ENCODE data around the gene FERMT1.
A peak's percentile ranks its signal among the peaks of the same experiment; 100 is the strongest.

FERMT1 gene, protein sequence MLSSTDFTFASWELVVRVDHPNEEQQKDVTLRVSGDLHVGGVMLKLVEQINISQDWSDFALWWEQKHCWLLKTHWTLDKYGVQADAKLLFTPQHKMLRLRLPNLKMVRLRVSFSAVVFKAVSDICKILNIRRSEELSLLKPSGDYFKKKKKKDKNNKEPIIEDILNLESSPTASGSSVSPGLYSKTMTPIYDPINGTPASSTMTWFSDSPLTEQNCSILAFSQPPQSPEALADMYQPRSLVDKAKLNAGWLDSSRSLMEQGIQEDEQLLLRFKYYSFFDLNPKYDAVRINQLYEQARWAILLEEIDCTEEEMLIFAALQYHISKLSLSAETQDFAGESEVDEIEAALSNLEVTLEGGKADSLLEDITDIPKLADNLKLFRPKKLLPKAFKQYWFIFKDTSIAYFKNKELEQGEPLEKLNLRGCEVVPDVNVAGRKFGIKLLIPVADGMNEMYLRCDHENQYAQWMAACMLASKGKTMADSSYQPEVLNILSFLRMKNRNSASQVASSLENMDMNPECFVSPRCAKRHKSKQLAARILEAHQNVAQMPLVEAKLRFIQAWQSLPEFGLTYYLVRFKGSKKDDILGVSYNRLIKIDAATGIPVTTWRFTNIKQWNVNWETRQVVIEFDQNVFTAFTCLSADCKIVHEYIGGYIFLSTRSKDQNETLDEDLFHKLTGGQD

DNA sequence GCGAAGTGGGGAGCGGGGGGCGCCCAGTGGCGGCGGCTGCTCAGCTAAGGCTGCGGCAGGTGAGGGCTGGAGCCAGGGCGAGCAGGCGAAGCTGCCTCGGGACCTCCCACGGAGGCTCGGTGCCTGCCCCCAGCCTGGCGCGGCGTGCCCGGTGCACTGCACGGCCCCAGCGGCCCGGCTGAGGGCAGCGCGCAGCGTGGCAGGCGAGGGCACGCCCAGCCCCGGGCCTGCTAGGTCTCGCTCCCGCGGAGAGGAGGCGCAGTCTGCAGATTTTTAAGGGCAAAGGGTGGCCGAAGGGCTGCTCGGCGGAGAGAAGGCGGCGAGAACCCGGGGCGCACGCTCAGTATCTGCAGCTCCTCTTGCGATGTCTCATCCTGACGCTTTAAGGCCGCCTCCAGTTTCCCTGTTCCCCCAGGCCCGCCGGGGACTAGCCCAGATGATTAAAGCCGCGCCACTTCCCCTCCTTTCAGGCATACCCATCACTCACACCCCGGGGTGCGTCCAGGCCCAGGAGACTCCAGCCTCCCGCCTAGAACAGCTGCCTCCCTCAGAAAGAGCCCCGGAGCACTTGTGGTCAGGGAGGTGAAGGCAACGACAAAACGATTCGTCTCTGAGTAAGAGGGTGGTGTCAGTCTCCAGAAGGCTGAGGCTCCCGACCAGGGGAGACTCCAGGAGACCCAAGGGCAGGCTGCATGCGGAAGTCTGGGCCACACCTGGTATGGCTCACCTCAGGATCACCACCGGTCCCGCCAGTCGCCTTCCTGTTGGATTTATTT, at the start of gene FERMT1:
FERMT1 (minus strand) TSS at position 158 of the 776 bp plus-strand sequence. CDS start 3,476 bp downstream, outside the sequence.
- DNase-seq (ENCODE audit: low spot score): no peak

DNA sequence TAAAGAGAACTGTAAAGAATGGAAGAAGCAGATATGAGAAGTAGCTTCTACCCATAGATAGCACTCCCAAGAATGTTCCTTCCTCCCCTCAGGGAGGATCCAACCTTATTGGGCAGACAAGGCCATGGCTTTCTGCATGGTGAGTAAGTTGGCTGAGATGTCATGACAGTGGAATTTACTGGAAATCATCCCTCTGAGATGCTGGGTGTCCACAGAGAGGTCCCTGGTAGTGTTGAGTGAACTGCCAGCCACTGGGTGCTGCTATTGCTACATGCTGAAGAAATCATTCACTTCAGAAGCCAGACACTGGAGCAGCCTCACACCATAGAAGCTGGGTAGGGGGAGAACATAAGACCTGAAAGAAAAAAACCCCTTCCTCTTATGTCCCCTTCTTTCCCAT, 46.4 kb upstream of the FERMT1 start:
- DNase-seq (ENCODE audit: low spot score): no peak

DNA sequence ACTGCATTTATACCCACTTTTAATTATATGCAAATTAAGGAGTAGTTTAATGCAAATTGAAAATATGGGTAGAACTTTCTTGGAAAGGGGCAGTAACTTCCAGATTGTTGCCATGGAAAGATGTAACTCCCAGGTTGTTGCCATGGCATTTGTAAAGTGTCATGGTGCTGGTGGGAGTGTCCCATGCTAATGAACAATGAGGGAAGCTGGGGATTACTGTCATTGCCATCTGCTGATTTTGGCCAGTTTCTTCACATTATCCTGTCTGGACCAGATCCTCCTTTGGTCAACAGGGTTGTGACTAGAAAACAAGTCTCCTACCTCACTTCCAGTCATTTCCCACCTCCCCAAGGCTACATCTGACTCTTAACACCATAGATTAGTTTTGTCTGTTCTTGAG, 45.4 kb upstream of the FERMT1 start:
- no peak for DNase-seq (ENCODE audit: low spot score)

DNA sequence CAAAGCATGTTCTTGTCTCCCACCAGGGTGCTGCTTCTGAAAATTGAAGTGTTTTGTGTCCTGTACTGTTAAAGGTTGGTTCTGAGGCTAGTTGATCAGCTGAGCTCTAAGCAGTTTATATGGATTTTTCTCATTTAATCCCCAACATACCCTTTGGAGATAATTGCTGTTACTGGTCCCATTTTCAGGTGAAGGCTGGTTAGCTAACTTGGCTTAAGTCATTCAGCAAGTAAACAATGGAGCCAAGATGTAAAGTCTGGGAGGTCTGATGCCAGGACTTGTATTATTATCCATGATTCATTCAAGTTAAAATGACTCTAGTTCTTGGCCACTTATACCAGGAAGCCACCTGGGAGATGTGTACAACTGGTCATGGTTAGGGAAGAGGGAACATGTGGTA, 42.5 kb upstream of the FERMT1 start:
- no peak for DNase-seq (ENCODE audit: low spot score)

DNA sequence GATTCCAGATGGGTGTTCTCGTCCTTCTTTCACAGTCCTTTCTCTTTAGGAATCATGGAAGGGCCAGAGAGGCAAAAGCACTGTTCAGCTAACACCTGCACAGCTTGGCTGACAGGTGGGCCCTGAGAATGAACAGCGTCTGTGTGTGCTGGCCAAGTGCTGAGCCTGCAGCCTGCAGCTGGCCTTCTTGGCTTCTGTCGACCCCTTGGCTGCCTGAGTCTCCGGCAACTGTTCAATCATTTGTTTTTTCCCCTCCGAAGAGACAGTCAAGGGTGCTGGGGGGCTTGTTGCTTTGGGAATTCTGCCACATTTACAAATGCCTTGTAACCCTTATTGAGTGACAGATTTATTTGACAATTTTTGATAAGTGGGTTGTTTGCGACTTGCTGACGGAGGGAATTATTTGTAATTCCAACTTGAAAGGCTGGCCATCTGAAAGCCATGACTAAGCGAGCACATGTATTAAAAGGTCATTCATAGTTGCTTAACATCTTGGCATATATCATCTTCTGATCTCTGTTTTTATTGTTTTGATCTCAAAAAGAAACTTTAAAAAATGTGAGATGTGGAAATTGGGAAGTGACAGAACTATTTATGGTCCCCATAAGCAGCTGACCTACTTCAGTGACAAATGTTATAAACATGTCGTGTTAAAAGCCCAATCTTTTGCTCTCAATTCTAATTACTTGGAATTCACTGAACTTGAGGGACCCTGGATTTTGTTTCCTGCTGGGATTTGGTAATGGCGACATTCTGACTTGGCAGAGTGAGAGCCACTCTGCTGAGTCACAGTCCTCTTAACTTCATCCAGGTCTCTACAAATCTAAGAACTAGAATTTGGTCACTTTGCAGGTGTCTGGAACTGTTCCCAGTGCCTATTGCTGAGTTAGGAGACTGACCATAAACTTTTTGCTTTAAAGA, 41.9 kb upstream of the FERMT1 start:
- no peak for DNase-seq (ENCODE audit: low spot score)

DNA sequence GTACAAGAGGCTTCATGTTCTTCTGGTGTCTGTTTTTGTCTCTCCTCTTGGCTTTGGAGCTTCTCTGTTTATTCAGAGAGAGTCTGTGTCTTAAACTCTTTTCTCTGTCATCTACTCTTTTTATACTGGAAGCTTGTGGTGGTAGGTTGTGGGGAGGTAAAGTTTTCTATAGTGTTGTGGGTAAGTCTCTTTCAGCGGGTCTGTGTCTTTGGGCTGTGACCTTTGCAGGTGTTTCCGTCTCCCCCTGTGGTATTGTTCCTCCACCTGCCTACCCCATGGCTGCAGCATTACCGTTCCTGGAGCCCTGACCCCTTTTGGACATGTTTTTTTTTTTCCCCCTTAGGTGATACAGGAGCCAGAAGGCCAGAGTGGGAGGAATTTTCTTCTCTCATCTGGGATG, 37.9 kb upstream of the FERMT1 start:
- no peak for DNase-seq (ENCODE audit: low spot score)

DNA sequence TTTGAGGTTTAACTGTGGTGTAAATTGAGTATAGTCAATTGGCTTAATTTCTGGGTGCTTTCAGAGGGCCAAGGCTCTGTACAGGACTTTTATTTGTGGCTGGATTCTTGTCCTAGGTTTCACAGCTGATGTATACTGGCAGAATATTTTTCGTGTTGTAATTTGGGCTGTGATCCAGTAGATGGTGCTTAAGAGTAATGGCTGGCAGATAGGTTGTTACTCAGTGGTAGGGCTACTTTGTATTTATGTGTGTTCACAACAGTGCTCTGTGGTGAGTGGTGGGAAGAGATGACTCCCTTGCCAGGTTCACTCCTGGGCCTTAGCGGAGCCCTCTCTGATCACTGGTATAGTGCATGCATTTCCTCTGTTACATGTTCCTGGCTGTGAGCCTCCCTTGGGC, 34.5 kb upstream of the FERMT1 start:
- DNase-seq (ENCODE audit: low spot score): no peak

DNA sequence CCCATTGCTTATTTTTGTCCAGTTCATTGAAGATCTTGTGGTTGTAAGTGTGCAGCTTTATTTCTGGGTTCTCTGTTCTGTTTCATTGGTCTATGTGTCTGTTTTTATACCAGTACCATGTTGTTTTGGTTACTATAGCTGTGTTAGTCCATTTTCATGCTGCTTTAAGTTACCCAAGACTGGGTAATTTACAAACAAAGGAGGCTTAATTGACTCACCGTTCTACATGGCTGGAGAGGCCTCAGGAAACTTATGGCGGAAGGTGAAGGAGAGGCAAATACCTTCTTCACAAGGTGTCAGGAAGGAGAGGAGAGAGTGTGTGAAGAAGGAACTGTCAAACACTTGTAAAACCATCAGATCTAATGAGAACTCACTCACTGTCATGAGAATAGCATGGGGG, 29.9 kb upstream of the FERMT1 start:
- DNase-seq (ENCODE audit: low spot score): no peak

DNA sequence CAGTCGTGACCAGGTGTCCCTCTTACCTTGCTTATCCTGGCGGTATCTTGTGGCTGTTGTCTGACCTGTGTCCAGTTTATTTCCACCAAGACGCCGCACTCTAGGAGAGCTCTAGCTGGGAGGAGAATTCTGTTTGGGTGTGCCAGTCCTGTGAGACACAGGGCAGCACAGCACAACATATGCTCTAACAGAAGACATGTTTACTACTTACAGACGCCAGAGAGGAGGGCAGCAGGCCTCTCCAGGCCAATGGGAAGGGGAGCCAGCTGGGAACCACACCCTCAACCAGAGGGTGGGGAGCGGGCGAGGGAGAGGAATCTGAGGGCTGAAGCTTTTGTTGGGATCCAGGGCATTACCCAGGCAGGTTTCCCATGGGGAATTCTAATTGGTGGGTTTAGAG, 25.2 kb upstream of the FERMT1 start:
- no peak for DNase-seq (ENCODE audit: low spot score)

DNA sequence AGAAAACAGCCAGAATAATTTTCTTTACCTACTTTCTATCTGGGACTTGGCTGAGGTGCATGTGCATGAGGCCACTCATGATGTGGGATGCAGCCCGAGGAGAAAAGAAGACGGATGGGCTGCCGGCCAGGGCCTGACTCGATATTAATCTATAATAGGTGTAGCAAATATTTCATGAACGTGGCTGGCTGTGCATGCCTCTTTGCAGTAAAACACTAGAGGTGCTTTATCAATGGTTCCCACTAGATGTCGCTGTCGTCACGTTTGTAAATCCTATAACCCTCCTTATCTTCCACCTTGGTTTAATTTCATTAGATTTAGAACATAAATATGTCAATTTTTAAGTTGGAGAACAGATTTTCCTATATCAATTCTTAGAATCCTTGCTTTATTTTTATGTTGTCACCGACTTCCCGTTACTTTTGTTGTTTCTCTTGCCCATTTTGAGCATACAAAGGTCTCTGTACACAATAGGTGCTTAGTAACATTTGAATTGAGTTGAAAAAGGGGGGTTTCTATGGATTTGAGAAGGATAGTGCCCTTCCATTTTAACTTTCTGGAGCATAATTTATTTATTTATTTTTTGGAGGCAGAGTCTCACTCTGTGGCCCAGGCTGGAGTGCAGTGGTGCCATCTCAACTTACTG, 19.6 kb upstream of the FERMT1 start:
- DNase-seq (ENCODE audit: low spot score): peak; percentile 46

DNA sequence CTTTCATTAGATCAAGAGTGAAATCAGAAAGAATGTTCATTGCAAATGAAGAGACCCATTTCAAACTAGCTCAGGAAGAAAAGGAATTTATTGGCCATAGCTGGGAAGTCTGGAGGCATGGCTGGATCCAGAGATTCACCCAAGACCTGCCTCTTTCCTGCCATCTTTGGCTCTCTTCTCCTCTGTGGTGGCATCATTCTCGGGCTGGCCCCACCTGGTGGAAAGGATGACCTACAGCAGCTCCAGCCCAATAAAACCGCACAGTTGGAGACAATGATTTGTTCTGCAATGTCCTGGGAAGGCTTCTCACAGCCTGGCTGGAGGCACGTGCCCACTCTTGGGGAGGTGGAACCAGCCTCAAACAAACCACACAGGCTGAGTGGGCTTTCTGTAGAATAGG, 18.1 kb upstream of the FERMT1 start:
- no peak for DNase-seq (ENCODE audit: low spot score)

DNA sequence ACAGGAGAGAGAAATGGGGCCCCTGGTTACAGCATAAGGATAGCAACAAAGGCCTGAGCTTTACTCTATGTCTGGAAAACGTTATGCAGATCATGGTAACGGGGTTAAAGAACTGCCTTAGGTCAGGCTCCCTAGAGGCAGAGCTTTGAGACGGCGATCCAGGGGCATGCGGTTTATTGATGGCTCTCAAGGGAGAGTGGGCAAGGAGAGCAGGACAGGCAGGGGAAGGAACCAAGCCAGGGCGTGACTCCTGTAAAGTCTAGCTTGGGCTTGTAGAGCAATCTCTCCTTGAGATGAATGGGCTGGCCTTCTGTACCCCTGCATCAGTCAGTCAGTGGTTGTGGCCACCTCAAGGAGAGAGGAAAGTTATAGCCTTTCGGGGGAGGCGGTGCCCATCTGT, 12.5 kb upstream of the FERMT1 start:
- DNase-seq (ENCODE audit: low spot score): no peak

DNA sequence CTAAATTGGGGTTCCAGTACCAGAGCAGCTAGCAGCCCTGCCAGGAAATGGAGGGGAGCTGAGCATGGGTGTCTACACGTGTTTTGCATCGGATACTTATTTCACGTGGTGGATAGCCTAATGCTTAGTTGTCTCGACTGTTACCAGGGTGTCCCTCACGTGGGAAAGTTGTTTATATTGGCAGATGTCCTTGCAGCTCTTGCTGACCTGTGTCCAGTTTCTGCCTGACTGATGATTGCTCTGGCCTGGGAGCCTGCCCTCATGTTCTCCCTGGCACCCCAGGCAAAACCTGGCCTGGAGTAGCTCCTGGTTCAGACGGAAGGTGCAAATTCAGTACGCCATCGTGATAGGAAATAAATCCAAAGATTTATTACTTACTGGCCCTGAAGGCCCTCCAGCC, 11.8 kb upstream of the FERMT1 start:
- DNase-seq (ENCODE audit: low spot score): no peak

DNA sequence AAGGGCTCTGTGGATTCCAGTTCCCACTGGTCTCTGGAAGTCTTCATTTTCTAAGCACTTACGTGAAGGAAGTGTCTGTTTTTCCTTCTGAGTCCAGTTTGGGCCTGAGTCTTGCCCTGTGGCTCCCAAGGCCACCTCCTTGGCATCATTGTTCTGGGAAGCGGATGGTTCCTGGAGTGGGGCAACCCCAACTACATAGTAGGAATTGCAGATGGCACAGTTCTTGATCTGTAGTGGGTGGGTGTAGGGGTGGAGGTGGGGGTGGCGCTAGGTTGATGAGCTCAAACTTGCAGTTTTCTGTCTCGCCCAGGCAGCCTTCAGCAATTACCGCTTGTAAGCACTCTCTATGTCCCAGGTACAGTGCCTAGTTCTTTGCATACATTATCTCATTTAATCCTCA, 7.2 kb upstream of the FERMT1 start:
- DNase-seq (ENCODE audit: low spot score): no peak

DNA sequence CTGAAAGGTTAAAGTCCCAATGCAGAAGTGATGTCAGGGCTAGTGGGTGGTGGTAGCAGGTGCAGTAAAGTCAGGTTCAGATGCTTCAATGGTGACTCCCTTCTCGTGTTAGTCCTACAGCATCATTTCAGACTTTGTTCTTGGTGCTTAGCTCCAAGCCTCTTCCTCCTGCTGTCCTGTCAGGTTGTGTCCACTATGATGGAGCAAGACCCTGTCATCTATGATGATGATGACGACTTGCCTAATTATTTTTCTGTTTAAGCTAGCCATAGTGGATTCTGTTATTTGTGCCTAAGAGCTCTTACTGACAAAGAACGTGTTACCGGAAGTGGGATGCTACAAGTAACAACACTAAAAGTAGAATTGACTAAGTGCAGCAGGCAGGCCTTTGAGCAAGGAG, 5.0 kb upstream of the FERMT1 start:
- no peak for DNase-seq (ENCODE audit: low spot score)

DNA sequence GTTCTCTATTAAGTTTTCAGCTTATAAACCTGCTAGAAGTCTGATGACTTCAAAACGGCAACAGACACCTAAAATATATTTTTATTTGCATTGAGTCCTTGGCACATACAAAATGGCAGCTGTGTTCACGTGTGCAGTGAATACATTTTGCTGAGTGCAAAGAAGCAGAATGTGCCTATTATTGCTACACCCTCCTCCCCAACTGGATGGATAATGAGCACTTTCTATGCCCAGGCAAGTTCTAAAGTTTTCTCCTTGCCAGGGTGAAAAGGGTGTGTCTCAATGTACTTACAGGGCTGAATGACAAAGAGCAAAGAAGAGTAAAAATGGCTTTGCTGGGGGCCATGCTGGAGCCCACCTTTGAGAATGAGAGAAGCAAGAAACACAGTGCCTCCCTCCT, 4.0 kb upstream of the FERMT1 start:
- DNase-seq (ENCODE audit: low spot score): no peak

DNA sequence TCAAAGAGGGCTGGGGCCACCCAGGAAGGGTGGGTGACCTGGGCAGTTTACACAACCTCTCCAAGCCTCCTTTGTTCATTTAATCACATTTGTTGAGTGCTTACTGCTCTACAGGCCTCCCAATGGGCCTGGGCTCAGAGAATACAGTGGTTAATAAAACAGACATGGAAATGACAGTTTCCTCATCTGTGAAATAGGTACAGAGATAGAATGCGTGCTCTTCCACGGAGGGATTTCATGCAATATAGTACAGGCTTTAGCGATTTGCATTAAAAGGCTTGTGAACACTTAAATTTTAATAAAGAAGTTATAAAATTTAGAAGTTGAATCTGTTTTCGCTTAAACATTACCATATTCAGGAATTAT, 802 bp upstream of the FERMT1 start:
- DNase-seq (ENCODE audit: low spot score): no peak

DNA sequence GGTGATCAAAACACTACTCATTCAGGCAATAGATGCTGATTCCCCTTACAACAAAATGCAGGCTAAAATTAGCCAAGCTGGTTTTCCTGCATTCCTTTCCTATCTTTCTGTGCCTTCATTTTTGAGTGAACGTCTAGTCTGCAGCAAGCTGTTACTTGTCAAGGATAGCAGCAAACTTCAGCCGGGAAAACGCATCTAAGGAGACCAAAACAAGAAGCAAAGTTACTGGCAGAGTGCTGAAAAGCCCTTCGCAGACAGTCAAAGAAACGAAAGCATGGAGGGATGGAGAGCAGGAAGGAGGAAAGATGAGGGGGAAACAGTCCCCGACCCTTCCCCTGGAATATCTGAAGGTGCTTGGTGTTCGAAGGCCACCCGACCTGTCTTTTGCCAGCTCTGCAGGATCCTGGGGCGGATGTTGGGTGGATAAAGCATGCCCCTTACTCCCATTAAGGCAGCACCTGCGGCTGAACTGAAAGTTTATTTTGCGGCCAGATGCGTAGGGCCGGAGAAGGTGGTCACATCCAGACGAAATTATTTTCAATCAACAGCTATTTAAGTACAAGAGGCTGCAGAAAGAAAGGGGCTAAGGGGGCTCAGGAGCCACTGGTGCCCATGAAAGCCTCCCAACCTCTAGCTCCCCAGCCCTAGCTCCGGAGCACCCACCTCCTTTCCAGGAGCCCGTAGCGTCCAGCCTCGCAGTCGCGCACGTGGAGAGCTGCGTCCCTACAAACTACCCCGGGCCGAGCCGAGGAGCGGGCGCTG, 538 bp downstream of the FERMT1 start:
- DNase-seq (ENCODE audit: low spot score): no peak

DNA sequence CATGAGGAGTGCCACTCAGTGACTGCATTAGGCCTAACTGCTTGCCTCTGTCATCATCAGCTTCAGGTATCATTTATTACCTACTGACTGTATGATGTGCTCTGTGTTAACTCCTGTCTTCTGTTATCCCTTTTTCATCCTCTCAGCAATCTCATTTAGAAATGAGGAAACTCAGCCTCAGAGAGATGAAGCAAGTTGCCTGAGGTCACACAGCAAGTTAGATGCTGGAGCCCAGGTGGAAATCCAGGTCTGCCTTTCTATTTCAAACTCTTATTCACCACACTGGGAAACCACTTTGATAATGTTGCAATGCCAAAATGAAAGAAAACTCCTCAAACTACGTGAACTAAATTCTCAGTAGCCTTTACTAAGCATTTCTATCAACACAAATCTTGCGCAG, 1.3 kb downstream of the FERMT1 start:
- DNase-seq (ENCODE audit: low spot score): no peak

DNA sequence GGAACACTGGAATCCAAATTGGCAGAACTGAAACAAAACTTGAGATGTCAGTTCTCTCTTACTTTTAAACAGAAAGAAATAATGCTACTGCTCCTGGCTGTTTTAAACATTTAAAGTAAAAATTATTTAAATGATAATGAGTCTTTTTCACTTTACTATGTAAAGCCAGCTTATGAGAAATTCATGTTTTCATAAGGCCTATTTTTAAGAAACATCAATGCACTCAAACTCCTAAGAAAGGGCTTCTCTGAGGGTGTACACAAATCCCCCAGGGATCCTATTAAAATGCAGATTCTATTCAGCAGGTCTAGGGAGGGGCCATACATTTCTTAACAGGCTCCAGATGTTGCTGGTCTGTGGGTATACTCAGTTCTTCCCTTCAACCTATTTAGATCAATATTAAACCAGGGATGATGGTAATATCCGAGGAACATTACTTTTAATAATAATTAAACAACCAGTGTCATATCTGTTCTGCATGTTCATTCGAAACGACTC, 2.3 kb downstream of the FERMT1 start:
- no peak for DNase-seq (ENCODE audit: low spot score)

DNA sequence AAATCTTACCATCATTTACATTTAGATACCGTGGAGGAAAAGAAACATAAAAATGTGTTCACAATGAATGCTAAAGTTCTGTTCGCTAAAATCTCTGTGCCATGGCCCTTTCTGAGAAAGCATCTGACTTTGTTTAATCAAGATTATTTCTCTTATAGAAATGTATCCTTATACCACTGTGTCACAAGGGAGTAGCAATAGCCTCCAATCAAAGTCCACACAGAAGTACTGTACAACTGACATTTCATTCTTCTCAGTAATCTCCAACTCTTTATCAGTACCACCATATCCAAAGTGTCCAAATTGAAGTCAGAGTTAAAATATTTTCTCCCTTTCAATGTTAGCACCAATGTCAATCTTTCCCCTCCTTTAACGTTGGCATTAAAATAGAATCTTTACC, 6.1 kb downstream of the FERMT1 start:
- DNase-seq (ENCODE audit: low spot score): no peak
